ENCODE results near the gene FBXL2. TPM values are rescaled to one million over a fixed set of nuclear protein-coding genes. Genes with fewer than 3 reads are reported as not detected.
A peak's percentile ranks its signal among the peaks of the same experiment; 100 is the strongest.

FBXL2 gene
- total and polyA plus RNA-seq, 2 of the 8 experiments (the other 6 are each of a cell fraction or from before 2014, with no cell fraction given), result 3.1 to 5.4 TPM

GRCh38 chr3:33380653-33381052 lies 103.4 kb downstream of the FBXL2 start:
- no peak overlapping the region for H2BK15ac ChIP-seq (ENCODE audit: low read length)
- POLR2A ChIA-PET (ENCODE audit: partially characterized antibody), result no interaction called here
- H3K4ac ChIP-seq (replicated peaks; ENCODE audit: insufficient read length, low read depth, low read length), result no peak overlapping the region
- H3K9me3 ChIP-seq (ENCODE audit: insufficient read depth in 2 of 2, low read depth in 1 of 2, low read length in 1 of 2), result no peaks in the 10 kb centered on the region
- H3K14ac ChIP-seq (ENCODE audit: insufficient read length), result no peak overlapping the region
- H3K23ac ChIP-seq (ENCODE audit: insufficient read length), result no peak overlapping the region
- H3K56ac ChIP-seq (replicated peaks; ENCODE audit: insufficient read length, low read depth, low read length), result no peak overlapping the region
- no peak overlapping the region for H3K9ac ChIP-seq (replicated peaks in 1 of 4; ENCODE audit: extremely low read depth in 1 of 4, low read depth in 3 of 4, low read length in 3 of 4)
- no peak overlapping the region for H3K4me3 ChIP-seq (ENCODE audit: extremely low read depth in 1 of 4, insufficient read depth in 2 of 4, low read depth in 3 of 4, low read length in 4 of 4)
- H2BK5ac ChIP-seq (ENCODE audit: low read depth, low read length), result no peak overlapping the region
- CTCF ChIA-PET (ENCODE audit: partially characterized antibody), result interaction anchor here (1.0 kb wide), 1 partner anchor 14 kb away, joined by 3 read pairs; no protein-coding TSS in a partner anchor
- no peak overlapping the region for H2BK20ac ChIP-seq (ENCODE audit: low read length)
- peaks cover 0 to 1% of the 10 kb centered on the region in 2 experiments for H4K20me1 ChIP-seq (replicated peaks in 1 of 2; ENCODE audit: control insufficient read depth in 1 of 2, insufficient read depth in 2 of 2, low read length in 2 of 2)
- H3K18ac ChIP-seq (ENCODE audit: extremely low read depth, low read length), result no peak overlapping the region
- peaks cover 0 to 6% (median 0%) of the 10 kb centered on the region in 4 experiments; a peak in 2 of 7 replicates for H3K4me1 ChIP-seq (replicated peaks in 1 of 4; ENCODE audit: control insufficient read depth in 3 of 4, insufficient read depth in 4 of 4, low read length in 3 of 4)
- TF ChIP-seq BRCA1 (IDR thresholded peaks at IDR 0.05; ENCODE audit: low read depth, low read length), result no peak
- TF ChIP-seq POLR2AphosphoS5 (IDR thresholded peaks at IDR 0.05; ENCODE audit: low read depth, low read length), result 0 out of 2 replicates have a peak, but pooled peaks have one; percentile 20
- no peak overlapping the region for H2AK5ac ChIP-seq (ENCODE audit: low read depth, low read length)
- H3K23me2 ChIP-seq (ENCODE audit: low read depth, low read length), result no peaks in the 10 kb centered on the region
- no peak overlapping the region for H4K91ac ChIP-seq (replicated peaks; ENCODE audit: insufficient read length, low read length)
- no peaks in the 10 kb centered on the region for H3K27me3 ChIP-seq (replicated peaks in 1 of 4; ENCODE audit: control insufficient read depth in 3 of 4, extremely low read depth in 1 of 4, insufficient read depth in 3 of 4, low read length in 3 of 4)
- H3K4me2 ChIP-seq (ENCODE audit: insufficient read depth in 1 of 2, low read depth in 2 of 2, low read length in 2 of 2), result no peak overlapping the region
- H2AFZ ChIP-seq (ENCODE audit: low read length), result no peak overlapping the region
- no peaks in the 10 kb centered on the region for H3K79me2 ChIP-seq (ENCODE audit: control insufficient read depth in 1 of 2, insufficient read depth in 2 of 2, low read length in 2 of 2)
- DNase-seq (ENCODE audit: low read depth in 1 of 2, low spot score in 2 of 2) (no peak), FAIRE-seq (no peak)
- H3K36me3 ChIP-seq (ENCODE audit: control insufficient read depth in 2 of 4, insufficient read depth in 4 of 4, low read length in 3 of 4), result peaks cover 0 to 6% (median 1%) of the 10 kb centered on the region in 4 experiments; a peak in 2 of 8 replicates
- no peak overlapping the region for H2BK120ac ChIP-seq (replicated peaks; ENCODE audit: low read depth, low read length)
- H4K8ac ChIP-seq (ENCODE audit: extremely low read depth, insufficient read depth, low read length), result no peak overlapping the region
- WGBS, 2 experiments (ENCODE audit: extremely low coverage in 1 of 2, insufficient coverage in 1 of 2, insufficient read length in 1 of 2, insufficient replicate concordance in 2 of 2, low coverage in 1 of 2, low lambda C conversion rate in 2 of 2, missing lambda C conversion rate in 1 of 2), result 94% methylated on average over 3 of the region's 3 CpGs; no CpG with 5 or more reads in 1 of the 2 experiments
- no peak overlapping the region for H2BK12ac ChIP-seq (ENCODE audit: low read depth, low read length)
- H4K5ac ChIP-seq (ENCODE audit: insufficient read length, low read depth, low read length), result no peak overlapping the region
- no peak overlapping the region for H3K27ac ChIP-seq (ENCODE audit: low read depth, low read length)
- H3K79me1 ChIP-seq (ENCODE audit: low read depth, low read length), result no peaks in the 10 kb centered on the region; the same call in 1 of the 2 replicates

All from H1 (cell line).